Body of pancreas (tissue), 4 donors: Measurements from ENCODE around the gene PEX14.

ENCODE experiments used
- CTCF ChIP-seq, 7 experiments: fragments of 450-650 bp in 4 of 7; fragments of 200-600 bp in 3 of 7; sonication (generic) in 3 of 7; IDR thresholded peaks; one replicate each; pipeline ENCODE4 v1.5.1; 2016 to 2019; ENCODE audit warnings: antibody characterized with exemption in 7 of 7
- POLR2A ChIP-seq, 3 donors: fragments of 450-650 bp; IDR thresholded peaks; one replicate each; pipeline ENCODE4 v1.6.1; 2016; ENCODE audit warnings: antibody characterized with exemption in 3 of 3, mild to moderate bottlenecking in 2 of 3

- TF ChIP-seq CTCF (IDR thresholded peaks at IDR 0.05) = no peak
- TF ChIP-seq POLR2A (IDR thresholded peaks at IDR 0.05) = no peak
Measured at GRCh38 chr1:10602936-10603335, 128.2 kb downstream of the PEX14 start.
